Thyroid gland (tissue), 4 donors: Measurements from ENCODE around the gene HIPK2. TPM values are rescaled to one million over a fixed set of nuclear protein-coding genes. Genes with fewer than 3 reads are reported as not detected.
"Not testable (repeated sequence)": the region's sequence is repeated elsewhere in the genome, so short reads cannot be mapped to it uniquely, and the experiment has no call there.

Experiments
- DNase-seq, 2 donors: peaks; one replicate each; pipeline ENCODE4 v3.0.0-alpha.2; 2019
- H3K27ac ChIP-seq, 3 donors: fragments of 200-600 bp; sonication (generic); 1 replicate in 2 of 3; 2 replicates in 1 of 3; pipeline ENCODE4 v1.5.1; 2016 to 2019; ENCODE audit warnings: mild to moderate bottlenecking in 1 of 3, moderate library complexity in 1 of 3
- H3K27me3 ChIP-seq: fragments of 200-600 bp; sonication (generic); one replicate; pipeline ENCODE4 v1.5.1; 2019
- H3K36me3 ChIP-seq, 2 donors: fragments of 200-600 bp; sonication (generic); one replicate each; pipeline ENCODE4 v1.5.1; 2016 to 2019
- H3K4me1 ChIP-seq, 2 donors: fragments of 200-600 bp; sonication (generic); one replicate each; pipeline ENCODE4 v1.5.1; 2017 to 2019
- H3K4me3 ChIP-seq, 3 donors: fragments of 200-600 bp; sonication (generic); replicated peaks in 1 of 3; 1 replicate in 2 of 3; 2 replicates in 1 of 3; pipeline ENCODE4 v1.5.1; 2016; ENCODE audit warnings: mild to moderate bottlenecking in 1 of 3
- H3K9me3 ChIP-seq: fragments of 200-600 bp; sonication (generic); one replicate; pipeline ENCODE4 v1.5.1; 2017
- CTCF ChIP-seq, 6 experiments: fragments of 200-600 bp in 3 of 6; fragments of 450-650 bp in 3 of 6; sonication (generic) in 3 of 6; IDR thresholded peaks; one replicate each; pipeline ENCODE4 v1.5.1; 2016 to 2019; ENCODE audit warnings: antibody characterized with exemption in 6 of 6, mild to moderate bottlenecking in 2 of 6, inconsistent platforms in 1 of 6, moderate library complexity in 1 of 6
- POLR2A ChIP-seq, 2 donors: fragments of 450-650 bp; IDR thresholded peaks; one replicate each; pipeline ENCODE4 v1.6.1; 2017; ENCODE audit warnings: antibody characterized with exemption in 2 of 2, mild to moderate bottlenecking in 2 of 2, moderate library complexity in 1 of 2
- WGBS, 2 donors: methylation state at CpG; one replicate each; pipeline ENCODE4 v1.1.5; 2017; 5-methylcytosine and 5-hydroxymethylcytosine counted together
- intact Hi-C: fragments of 100-400 bp; cut with DNase I; formaldehyde crosslinking; loops from one replicate; pipeline ENCODE4 v1.15.1; 2023
- total RNA-seq, 4 donors: library from RNA; depleted of rRNA; stranded (reverse); fragments of >200 nt; gene quantifications; one replicate each; pipeline ENCODE4 v1.2.3, GENCODE V29; 2016

The HIPK2 gene
- total RNA-seq, 4 donors from 2014 or later = 31.3 to 58.5 (median 41.0) TPM

- intact Hi-C loops = no loop called here
- no peak for TF ChIP-seq CTCF (IDR thresholded peaks at IDR 0.05)
- no peak for TF ChIP-seq POLR2A (IDR thresholded peaks at IDR 0.05)
- Histone ChIP-seq H3K9me3 (no peaks in the 10 kb centered on the region), H3K36me3 (no peaks in the 10 kb centered on the region), H3K27ac (no peak overlapping the region), H3K4me3 (no peak overlapping the region), H3K4me1 (peaks cover 16 to 19% of the 10 kb centered on the region in 2 donors), H3K27me3 (no peaks in the 10 kb centered on the region)
- no peak for DNase-seq
- 92% methylated on average over 10 of the region's 10 CpGs for WGBS, 2 donors
Measured at GRCh38 chr7:139674341-139674740, 103.5 kb downstream of the HIPK2 start.

GRCh38 chr7:139673762-139674161, 104.0 kb downstream of the HIPK2 start:
- H3K27me3 ChIP-seq = no peaks in the 10 kb centered on the region
- H3K4me3 ChIP-seq = no peak overlapping the region
- no peaks in the 10 kb centered on the region for H3K9me3 ChIP-seq
- no peaks in the 10 kb centered on the region for H3K36me3 ChIP-seq
- no peak overlapping the region for H3K27ac ChIP-seq
- intact Hi-C loops = no loop called here
- WGBS, 2 donors = 95 to 96% methylated on average over 6 of the region's 6 CpGs
- peaks cover 10 to 13% of the 10 kb centered on the region in 2 donors for H3K4me1 ChIP-seq
- DNase-seq = no peak
- TF ChIP-seq POLR2A (IDR thresholded peaks at IDR 0.05) (no peak), CTCF (IDR thresholded peaks at IDR 0.05) (no peak)

- H3K27ac ChIP-seq = peak overlapping the region in 2 of 3 donors; percentile 59 to 62
- H3K27me3 ChIP-seq = no peaks in the 10 kb centered on the region
- H3K9me3 ChIP-seq = no peaks in the 10 kb centered on the region
- intact Hi-C loops = no loop called here
- no peaks in the 10 kb centered on the region for H3K36me3 ChIP-seq
- TF ChIP-seq POLR2A (IDR thresholded peaks at IDR 0.05) (no peak), CTCF (IDR thresholded peaks at IDR 0.05) (no peak)
- DNase-seq = no peak
- H3K4me3 ChIP-seq = no peak overlapping the region
- peaks cover 9 to 11% of the 10 kb centered on the region in 2 donors for H3K4me1 ChIP-seq
- WGBS, 2 donors = 87 to 90% methylated on average over 5 of the region's 5 CpGs
Measured at GRCh38 chr7:139673230-139673629, 104.6 kb downstream of the HIPK2 start.

- no peak overlapping the region for H3K4me3 ChIP-seq
- intact Hi-C loops = no loop called here
- H3K27ac ChIP-seq = no peak overlapping the region
- no peak for TF ChIP-seq CTCF (IDR thresholded peaks at IDR 0.05)
- TF ChIP-seq POLR2A (IDR thresholded peaks at IDR 0.05) = no peak
- DNase-seq = no peak
- WGBS, 2 donors = 95 to 98% methylated on average over 3 of the region's 3 CpGs
- H3K36me3 ChIP-seq = no peaks in the 10 kb centered on the region
- no peaks in the 10 kb centered on the region for H3K27me3 ChIP-seq
- no peaks in the 10 kb centered on the region for H3K9me3 ChIP-seq
- H3K4me1 ChIP-seq = peaks cover 15 to 17% of the 10 kb centered on the region in 2 donors
Measured at GRCh38 chr7:139671967-139672366, 105.8 kb downstream of the HIPK2 start.

- H3K27me3 ChIP-seq, H3K27ac ChIP-seq, intact Hi-C loops, DNase-seq, H3K4me3 ChIP-seq, H3K36me3 ChIP-seq, H3K9me3 ChIP-seq: not testable (repeated sequence)
- H3K4me1 ChIP-seq = peaks cover 25 to 30% of the 10 kb centered on the region in 2 donors
- WGBS, 2 donors = 93 to 97% methylated on average over 7 of the region's 7 CpGs
Measured at GRCh38 chr7:139670662-139671061, 107.1 kb downstream of the HIPK2 start.
